Sciatic nerve (tissue), 2 donors: Measurements from ENCODE around the gene RUNX2. TPM values are rescaled to one million over a fixed set of nuclear protein-coding genes. Genes with fewer than 3 reads are reported as not detected.

Source experiments
- ATAC-seq: fragments of 200-7000 bp; cut with Tn5 transposase; one replicate; pipeline ENCODE4 v1.9.1; 2020; ENCODE audit warnings: mild to moderate bottlenecking, moderate library complexity
- DNase-seq: peaks from one replicate; pipeline ENCODE4 v3.0.0-alpha.2; 2020; ENCODE audit warnings: low spot score
- intact Hi-C: fragments of 100-400 bp; cut with DNase I; formaldehyde crosslinking; loops from one replicate; pipeline ENCODE4 v1.14.2; 2022
- total RNA-seq: library from RNA; stranded (reverse); fragmentation: NEBNext Ultra II Directional; extraction: Animal tissue kit (Norgen Biotek cat#: 25700); gene quantifications from one replicate; pipeline ENCODE4 v1.2.1, GENCODE V29; 2021
- donor health status: DM: no; HTN: no; CAD: no.
- donor health status: DM: no; HTN: no; CAD: no.

RUNX2 gene
- total RNA-seq, 1 donor from 2014 or later: 18.0 TPM

DNA sequence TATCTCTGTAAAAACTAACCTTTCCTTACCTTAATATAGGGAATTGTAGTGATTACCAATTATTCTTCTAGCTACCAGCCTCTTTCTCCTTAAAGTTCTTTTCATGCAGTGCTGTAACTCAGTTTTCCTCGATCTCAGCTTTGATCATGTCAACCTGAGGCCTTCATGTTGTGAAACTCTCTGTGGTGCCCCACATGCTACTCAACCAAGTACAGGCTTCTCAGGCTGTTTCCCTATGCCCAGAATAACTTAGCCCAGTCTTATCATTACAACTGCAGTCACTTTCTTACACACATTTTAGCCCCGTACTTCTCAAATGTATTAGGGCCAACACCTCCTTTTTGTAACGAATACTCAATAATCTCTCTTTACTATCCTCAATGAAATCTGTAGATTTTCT, 139.7 kb downstream of the RUNX2 start:
- ATAC-seq (no peak), DNase-seq (no peak)
- intact Hi-C loops: no loop called here

DNA sequence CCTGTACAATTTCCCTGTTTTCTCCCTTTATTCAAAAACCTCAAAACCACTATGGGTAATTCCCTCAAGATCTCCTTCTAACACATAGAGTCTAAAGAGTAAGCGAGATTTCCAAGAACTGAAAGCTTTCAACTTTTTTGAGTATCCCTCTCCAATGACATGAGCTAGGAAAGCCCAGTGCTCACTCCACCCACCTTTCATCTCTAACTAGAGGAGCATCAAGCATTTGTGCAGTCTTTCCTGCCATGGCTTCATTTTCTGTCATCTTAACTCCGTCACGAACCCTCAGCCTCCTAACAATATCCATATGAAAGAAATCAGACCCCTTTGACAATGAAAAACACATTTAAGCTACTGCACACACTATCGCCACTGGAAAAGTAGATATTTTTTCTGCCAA, 141.5 kb downstream of the RUNX2 start:
- no peak for ATAC-seq
- intact Hi-C loops: no loop called here

DNA sequence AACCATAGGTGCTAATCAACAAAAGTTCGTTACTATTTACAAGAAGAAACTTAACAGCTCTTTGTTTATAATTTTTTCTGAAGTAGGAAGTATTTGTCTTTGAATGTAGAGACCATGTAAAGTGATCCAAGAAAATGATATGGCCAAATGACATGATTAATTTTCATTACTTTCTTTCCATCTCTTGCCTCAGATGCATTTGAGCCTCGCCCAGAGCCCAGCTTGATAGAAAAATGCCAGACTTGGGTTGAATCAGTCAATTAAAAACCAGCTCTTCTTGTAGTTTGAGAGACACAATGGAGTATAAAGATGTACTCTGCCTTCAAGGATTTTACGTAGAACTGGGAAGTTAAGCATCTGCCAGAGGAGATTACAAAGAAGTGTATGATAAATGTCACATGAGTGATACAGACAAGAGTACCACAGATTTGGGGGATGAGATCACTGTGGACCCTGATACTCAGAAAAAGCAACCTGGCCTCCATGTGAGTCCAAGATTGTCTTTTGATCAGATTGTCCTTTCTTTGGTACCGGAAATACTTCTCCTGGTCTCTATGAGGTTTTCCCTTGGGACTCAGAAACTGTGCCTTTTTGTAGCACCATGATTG, 142.1 kb downstream of the RUNX2 start:
- ATAC-seq (no peak), DNase-seq (no peak)
- intact Hi-C loops: no loop called here

More for the DNA sequence above, 141.5 kb downstream of the RUNX2 start:
- DNase-seq: no peak

DNA sequence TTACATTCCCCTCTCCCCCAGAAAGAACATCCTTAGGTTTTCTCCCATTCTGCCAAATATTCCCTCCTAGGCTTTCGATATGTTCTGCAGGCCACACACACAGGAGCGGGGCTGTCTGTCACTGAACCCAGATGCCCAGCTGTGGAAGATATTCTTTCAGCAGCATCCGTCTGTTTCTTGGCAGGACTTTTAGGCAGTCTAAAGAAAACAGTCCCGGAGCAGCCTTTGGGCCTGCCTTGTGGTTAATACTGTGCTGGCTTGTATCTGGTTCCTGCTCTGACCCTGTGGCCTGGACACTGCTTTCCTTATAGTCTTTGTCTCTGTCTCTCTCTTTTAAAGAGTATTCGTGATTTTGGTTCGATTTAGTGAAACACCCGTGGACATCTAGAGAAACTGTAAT, 144.3 kb downstream of the RUNX2 start:
- peak; percentile 96 for ATAC-seq
- peak; percentile 59 for DNase-seq
- intact Hi-C loops: no loop called here

DNA sequence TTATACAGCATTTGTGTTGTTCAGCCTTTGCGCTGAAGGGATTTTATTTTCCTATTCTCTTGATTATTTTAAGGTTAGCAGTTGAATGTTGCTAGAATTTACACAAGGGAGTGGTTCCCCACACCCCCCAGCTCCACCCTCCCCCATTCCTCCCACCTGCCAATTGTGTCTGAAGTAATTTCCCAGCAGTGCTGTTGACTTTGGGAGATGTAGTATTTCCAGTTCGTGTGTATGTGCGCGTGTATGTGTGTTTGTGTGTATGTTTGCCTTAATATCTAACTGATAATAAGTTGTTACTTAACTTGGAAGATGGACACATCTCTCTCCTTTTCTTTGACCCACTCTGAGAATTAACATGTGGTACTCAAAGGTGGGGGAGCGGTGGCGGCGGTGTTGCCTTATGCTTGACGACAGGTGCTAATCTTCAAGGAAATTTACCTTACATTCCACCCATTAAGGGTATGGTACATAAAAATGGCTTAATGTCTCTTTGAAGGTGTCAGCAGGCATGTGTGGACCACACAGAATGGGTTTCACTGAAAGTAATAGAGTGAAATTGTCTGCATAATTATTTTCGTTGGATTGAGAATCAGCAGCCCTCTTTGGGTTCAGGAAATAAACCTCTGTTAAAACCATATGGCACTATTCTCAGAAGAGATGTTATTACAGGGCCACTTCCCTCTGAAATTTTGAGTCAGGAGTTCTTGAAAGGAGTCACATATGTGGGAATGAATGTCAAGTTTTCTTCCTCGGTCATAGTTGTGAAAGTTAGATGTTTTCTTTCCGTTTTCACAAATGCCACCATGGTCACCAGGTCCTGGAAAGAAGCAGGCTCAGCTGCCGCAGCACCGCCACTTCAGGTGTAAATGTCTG, 145.2 kb downstream of the RUNX2 start:
- intact Hi-C loops: no loop called here
- DNase-seq: no peak
- ATAC-seq: peak; percentile 44

DNA sequence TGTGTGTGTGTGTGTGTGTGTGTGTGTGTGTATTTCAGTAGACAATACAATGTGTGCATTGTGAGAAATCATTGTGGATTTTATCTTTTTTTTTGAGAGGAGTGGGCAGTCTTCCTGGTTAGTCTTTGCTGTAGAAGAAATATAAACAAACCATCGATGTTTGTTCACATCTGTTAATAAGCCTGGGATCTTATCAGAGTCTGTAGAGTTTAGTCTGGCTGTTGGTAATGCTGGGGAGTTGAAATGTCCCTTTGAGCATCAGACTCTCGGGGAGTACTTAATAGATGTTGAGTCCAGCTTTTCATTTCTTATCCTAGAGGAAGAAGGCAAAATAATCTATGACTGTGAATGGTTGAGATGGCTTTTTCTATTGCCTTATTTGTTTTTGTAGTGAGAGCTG, 146.2 kb downstream of the RUNX2 start:
- ATAC-seq (no peak), DNase-seq (no peak)
- intact Hi-C loops: no loop called here

DNA sequence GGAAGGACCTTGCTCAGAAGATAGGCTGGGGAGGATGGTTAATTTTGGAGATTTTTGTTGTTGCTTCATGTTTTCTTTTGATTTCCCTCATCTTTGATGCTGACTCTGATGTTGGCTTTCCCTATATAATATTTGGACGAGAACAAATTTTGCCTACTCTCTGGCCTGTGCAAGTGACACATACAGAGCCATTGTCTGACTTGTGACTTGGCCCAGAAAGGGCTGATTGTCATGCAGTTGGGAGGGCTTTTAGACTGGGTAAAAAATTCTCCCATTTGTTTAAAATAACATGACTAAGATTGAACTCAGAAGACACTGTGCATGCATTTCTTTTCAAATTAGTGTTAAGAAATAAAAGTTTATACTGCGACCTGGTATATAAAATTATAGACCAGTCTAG, 148.2 kb downstream of the RUNX2 start:
- ATAC-seq (no peak), DNase-seq (no peak)
- intact Hi-C loops: no loop called here

DNA sequence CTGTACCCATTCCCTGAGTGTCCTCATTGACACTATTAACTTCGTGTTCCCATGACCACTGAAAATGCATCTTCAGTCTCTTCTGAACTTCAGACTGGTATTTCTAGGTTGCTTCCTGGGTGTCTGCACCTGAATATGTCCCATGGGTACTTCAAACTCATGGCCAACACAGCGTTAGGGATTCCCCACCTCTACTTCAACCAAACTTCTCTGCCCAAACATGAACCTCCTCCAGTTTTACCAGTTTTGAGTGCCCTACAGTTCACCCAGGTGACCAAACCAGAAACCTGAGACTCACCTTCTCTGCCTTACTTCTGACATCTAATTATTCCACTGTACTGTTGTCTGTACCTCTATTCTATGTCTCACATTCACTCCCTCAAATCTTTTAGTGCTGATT, 149.1 kb downstream of the RUNX2 start:
- no peak for ATAC-seq
- intact Hi-C loops: no loop called here
- DNase-seq: no peak

DNA sequence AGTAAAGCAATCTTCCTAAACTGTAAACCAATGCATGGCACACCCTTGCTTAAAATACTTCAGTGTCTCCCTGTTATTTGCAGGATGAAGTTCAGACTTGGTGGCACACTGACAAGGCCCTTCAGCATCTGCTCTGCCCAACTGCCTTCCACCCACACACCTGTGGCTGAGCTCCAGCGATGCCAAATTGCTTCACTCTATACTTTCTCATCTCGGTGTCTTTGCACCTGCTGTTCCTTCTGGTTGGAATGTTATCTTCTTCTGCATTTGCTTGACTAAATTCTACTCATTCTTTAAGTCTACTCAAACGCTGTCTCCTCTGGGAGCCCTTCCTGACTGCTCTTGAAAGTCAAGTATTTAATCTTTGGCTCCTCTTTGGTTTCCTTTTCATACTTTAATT, 149.7 kb downstream of the RUNX2 start:
- intact Hi-C loops: no loop called here
- no peak for DNase-seq
- ATAC-seq: no peak

DNA sequence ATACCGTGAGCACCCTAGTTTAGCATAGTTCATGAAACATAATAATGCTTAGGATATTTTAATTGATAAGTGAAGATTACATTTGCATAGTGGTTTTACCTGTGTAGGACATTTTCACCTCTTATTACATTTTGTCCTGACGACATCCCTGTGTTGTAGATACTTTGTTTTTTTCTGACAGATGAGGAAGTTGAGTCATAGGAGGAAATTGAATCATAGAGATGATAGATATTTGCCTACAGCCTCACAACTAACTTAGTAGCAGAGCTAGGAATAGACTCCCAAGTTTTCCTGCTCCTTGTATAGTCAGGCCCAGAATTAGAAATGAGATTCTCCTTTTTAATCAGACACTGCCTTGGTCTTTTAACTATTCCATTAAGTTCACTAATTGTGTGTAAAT, 150.1 kb downstream of the RUNX2 start:
- ATAC-seq (no peak), DNase-seq (no peak)
- intact Hi-C loops: no loop called here

DNA sequence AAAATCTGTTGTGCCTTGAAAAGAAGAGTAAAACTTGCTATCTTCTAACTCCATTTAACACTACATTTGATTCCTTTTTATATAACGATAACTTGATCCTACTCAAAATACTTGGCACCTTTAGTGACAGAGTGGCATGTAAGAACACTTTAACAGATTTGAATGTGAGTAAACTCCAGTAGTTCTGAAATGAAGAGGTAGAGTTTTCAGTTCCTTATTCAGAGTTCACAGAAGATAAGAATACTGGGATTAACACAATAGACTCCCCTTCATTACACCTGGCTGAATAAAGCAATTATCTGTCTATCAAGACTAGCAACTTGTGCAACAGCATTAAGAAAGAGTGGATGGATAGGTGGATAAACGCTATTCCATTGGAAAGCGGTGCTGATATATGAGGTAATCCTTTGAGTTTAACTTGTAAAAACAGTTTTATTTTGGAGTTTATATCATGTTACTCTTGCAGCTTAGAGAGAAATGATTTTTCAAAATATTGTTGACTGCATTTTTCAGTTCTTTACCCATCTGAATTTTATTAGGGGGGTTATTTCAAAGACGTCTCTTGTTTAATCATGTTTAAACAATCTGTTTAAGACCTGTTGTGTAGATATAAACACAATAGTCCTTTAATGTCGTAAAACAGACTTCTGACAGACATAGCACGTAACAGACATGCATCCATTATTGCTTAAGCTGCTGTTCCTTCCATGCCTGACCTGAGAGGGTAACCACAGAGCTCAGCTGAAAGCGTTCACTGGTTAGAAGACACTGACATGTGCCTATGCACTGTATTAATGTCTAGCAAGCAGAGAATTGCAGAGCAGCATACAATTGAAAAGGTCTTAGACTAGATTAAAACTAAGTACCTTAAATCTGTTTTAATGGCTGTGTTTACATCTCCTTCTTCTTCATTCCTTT, 152.0 kb downstream of the RUNX2 start:
- ATAC-seq: peak; percentile 63
- intact Hi-C loops: no loop called here
- no peak for DNase-seq

DNA sequence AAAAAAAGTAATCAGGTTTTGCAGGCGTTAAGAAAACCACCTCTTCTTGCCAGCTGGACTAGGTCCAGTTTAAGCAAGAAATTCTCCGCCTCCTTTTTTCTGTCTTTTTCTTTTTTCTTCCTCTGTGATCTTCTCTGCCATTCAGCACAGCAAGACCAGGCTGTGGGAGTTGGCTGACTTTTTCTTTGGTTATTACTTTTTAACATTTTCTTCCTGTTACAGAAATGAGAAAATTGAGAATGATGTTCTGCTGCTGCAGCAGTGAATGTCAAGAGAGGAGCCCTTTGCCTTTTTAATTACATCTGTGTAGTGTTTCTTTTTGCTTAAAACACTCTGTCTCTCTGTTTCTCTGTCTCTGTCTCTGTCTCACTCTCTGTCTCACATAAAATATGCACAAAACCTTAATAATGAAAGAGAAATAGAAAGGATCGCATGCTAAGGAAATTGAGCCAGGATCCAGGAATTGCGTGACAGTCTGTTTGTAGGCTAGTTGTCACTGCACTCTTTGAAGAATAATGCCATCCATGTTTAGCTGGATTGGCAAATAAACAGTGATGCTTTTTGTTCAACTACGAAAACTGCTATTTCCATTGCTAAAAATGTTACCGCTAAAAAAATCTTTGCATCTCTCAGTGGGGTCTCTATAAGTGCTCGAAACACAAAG, 152.8 kb downstream of the RUNX2 start:
- ATAC-seq (peak; percentile 66), DNase-seq (no peak)
- intact Hi-C loops: no loop called here

DNA sequence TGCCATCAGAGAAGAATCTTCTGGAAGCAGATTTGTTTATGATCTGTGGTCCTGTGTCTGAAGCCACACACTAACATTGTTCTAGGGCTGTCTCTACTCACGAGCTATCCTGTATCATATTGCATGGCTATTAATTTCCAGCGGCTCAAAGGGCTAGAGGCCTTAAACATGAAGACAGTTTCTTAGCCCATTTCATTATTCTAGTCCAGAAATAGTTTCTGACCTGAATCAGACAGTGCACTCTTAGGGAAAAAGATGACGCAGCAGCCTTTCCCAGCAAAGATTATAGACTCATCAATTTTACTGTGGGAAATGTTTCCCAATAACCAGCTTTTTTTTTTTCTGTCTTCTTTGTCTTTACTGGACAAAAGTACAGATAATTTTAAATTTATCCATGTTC, 154.9 kb downstream of the RUNX2 start:
- ATAC-seq (peak; percentile 89), DNase-seq (no peak)
- intact Hi-C loops: no loop called here

DNA sequence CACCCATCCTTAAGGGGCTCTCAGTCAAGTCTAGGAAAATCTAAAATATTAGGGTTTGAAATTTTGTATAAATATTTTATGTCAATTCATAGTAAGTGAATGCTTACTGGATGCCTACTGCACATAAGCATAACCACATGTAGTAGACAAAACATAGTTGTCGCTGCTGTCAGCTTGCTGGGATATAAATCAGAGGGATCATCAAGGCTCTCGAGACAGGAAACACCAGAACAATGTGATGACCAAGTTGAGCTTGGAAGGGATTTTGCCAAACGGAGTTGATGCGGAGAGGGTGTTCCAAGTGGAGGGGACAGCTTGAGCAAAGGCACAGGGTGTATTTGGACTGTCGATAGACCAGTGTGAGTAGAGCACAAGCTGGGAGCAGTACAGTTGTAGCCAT, 155.4 kb downstream of the RUNX2 start:
- no peak for DNase-seq
- no peak for ATAC-seq
- intact Hi-C loops: no loop called here

DNA sequence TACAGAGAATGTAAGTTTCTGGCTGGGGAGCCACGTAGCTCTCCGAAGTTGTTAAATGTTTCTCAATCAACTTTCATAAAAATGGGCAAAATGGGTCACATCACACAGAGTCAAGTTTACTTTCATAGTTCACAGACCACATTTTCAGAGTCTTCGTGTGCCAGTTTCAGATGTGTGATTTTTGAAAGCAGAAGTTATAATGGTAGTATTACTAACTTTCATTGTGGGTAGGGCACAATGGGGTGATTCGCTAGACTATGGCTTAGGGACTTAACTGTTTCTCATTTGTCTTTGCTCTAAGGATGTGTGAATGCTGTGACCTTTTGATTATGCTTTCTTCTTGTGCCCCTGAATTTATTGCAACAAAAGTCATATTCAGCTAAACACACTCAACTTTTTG, 158.6 kb downstream of the RUNX2 start:
- ATAC-seq (no peak), DNase-seq (no peak)
- intact Hi-C loops: no loop called here

DNA sequence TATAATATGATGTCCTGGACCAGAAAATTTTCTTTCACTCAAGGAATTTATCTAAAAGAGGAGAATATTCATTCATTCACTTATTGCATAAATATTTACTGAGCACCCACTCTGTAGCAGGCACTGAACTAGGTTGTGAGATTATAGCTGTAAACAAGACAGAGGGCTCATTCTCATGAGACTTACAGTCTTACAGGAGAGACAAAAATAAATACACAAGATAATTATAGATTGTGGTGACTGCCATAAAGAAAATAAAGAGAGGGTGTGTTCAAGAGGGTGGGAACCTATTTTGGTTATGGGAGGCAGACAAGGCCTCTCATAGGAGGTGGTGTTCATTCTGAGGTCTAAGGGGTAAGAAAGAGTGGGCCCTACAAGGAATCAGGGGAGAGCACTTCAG, 159.5 kb downstream of the RUNX2 start:
- DNase-seq (no peak), ATAC-seq (no peak)
- intact Hi-C loops: no loop called here

DNA sequence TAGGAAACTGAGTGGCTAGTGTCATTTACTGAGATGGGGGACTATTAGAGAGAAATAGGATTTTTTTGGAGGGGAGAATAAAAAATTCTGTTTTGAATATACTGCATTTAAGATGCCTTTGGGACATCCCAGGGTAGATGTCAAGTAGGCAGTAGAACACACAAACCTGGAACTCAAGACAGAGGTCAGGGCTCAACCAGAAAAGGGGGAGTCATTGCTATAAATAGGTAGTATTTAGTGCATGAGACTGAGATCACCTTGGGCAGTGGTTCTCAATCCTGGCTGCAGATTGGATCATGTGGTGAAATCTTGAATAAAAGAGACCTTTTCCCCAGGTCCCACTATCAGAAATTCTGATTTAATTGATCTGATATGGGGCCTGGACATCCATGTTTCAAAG, 160.1 kb downstream of the RUNX2 start:
- ATAC-seq: no peak
- DNase-seq: no peak
- intact Hi-C loops: no loop called here

DNA sequence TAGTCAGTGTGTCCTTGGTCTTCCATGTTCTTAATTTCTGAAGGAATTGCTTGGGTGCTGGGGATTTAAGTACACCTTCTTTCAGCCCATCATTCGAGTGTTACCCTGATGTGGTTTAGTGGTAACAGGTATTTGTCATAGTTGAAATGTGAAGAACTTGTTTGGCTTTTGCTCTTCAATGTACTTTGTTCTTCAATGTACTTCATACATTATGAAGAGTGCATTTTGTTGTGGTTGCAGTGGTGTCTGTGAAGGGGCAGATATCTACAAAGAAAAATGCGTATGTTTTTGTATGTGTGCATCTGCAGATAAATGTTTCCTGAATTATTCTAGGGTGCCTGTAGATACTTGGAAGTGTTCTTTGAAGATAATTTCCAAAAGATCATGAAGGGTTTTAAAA, 160.8 kb downstream of the RUNX2 start:
- ATAC-seq: no peak
- no peak for DNase-seq
- intact Hi-C loops: no loop called here

DNA sequence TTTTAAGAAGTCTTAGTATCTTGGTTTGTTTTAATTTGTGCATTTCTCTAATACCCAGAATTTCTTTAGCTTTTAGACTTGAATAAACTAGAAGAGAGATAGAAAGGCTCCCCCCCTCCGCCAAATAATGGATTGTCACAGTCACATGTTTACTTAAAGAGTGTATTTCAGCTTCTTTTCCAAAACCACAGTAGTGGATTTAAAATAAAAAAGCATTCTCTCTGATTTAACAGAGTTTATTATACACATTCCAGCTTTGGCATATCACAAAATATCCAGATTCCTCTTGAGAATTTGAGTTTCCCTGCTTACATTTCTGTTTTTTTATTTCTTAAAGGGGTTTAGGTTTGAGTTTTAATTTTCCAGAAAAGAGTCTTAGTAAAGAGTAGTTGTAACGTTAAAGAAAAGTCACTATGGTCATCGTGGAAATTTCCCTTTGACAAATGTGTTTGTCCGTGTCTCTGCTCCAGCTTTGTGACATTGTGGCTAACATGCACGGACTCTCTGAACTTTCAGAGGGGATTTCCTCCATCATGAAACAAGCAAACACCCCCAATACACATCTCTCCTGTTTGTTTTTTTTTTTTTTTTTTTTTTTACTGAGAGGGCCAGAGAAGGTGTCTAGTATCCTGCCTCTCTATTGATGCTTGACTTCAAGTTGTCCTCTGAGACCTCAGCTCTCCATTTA, 163.1 kb downstream of the RUNX2 start:
- ATAC-seq: no peak
- DNase-seq: no peak
- intact Hi-C loops: no loop called here
